Endothelial cell of umbilical vein (primary cell): ENCODE measurements around the gene CRHR1. TPM values are rescaled to one million over a fixed set of nuclear protein-coding genes. Genes with fewer than 3 reads are reported as not detected.

Experiments used
- BruUV-seq: library from RNA; stranded (reverse); fragments of 400-500 nt; replicated peaks from 2 replicates; lab custom pipeline; 2021; lab: Mats Ljungman, UMichigan
- CTCF ChIA-PET: fragments of 300-600, 350-600 bp; sonication (Branson Sonifier 250); formaldehyde crosslinking; loops from one replicate; lab custom pipeline; 2021; ENCODE audit warnings: antibody characterized with exemption, inconsistent platforms; lab: Charles Lee
- POLR2A ChIA-PET: fragments of 300-600, 350-600 bp; sonication (Branson Sonifier 250); formaldehyde crosslinking; loops from one replicate; lab custom pipeline; 2021; ENCODE audit warnings: antibody characterized with exemption, inconsistent platforms; lab: Charles Lee
- DNase-seq: peaks from one replicate; pipeline ENCODE4 v3.0.0-alpha.2; 2011; ENCODE audit warnings: low read depth, low spot score
- FAIRE-seq: peaks from 2 replicates; lab custom pipeline; 2011; peaks lifted over from hg19 to GRCh38; lab: Jason Lieb, UNC
- H2AFZ ChIP-seq: 2 replicates; pipeline ENCODE4 v1.6.0; 2012; ENCODE audit warnings: low read depth, low read length, control low read depth, inconsistent platforms
- H3K27ac ChIP-seq: 2 replicates; pipeline ENCODE4 v1.5.1; 2011; ENCODE audit warnings: low read depth, mild to moderate bottlenecking, control low read depth, low read length, moderate library complexity; ENCODE audit not compliant: insufficient read depth
- H3K27me3 ChIP-seq, 2 experiments: 2 replicates each; pipeline versions ENCODE4 v1.6.0 to v1.6.1; 2011; ENCODE audit warnings: low read length in 2 of 2, mixed read lengths in 1 of 2; ENCODE audit not compliant: control insufficient read depth in 2 of 2, insufficient read depth in 2 of 2
- H3K36me3 ChIP-seq, 2 experiments: 2 replicates in 1 of 2; 3 replicates in 1 of 2; pipeline ENCODE4 v1.5.1; 2011; ENCODE audit warnings: low read length in 2 of 2, mild to moderate bottlenecking in 1 of 2, moderate library complexity in 1 of 2; ENCODE audit not compliant: control insufficient read depth in 2 of 2, insufficient read depth in 2 of 2; ENCODE audit errors: extremely low read depth in 1 of 2
- H3K4me1 ChIP-seq: 3 replicates; pipeline ENCODE4 v1.5.1; 2011; ENCODE audit warnings: mild to moderate bottlenecking, low read length; ENCODE audit not compliant: control insufficient read depth, insufficient read depth; ENCODE audit errors: extremely low read depth
- H3K4me2 ChIP-seq: 2 replicates; pipeline ENCODE4 v1.6.1; 2011; ENCODE audit warnings: low read length, control low read depth, mixed read lengths; ENCODE audit not compliant: insufficient read depth
- H3K4me3 ChIP-seq, 3 experiments: fragments of 200-600 bp in 1 of 3; sonication (generic), shearing (Covaris generic) in 1 of 3; replicated peaks in 1 of 3; 2 replicates each; pipeline ENCODE4 v1.5.1; 2011 to 2016; ENCODE audit warnings: control low read depth in 3 of 3, low read length in 3 of 3, mild to moderate bottlenecking in 2 of 3, inconsistent platforms in 1 of 3, low read depth in 1 of 3, moderate library complexity in 1 of 3; ENCODE audit not compliant: insufficient read depth in 1 of 3
- H3K79me2 ChIP-seq: 2 replicates; pipeline ENCODE4 v1.6.0; 2012; ENCODE audit warnings: low read length, inconsistent platforms; ENCODE audit not compliant: control insufficient read depth, insufficient read depth
- H3K9ac ChIP-seq: replicated peaks from 2 replicates; pipeline ENCODE3; 2011; ENCODE audit warnings: low read length, control low read depth; ENCODE audit not compliant: insufficient read depth; ENCODE audit errors: extremely low read depth
- H3K9me1 ChIP-seq: replicated peaks from 3 replicates; pipeline ENCODE4 v1.6.0; 2011; ENCODE audit warnings: mild to moderate bottlenecking, low read length; ENCODE audit not compliant: control insufficient read depth, insufficient read depth; ENCODE audit errors: extremely low read depth
- H3K9me3 ChIP-seq: replicated peaks from 2 replicates; pipeline ENCODE4 v1.5.1; 2012; ENCODE audit warnings: low read length, inconsistent platforms; ENCODE audit not compliant: control insufficient read depth, insufficient read depth
- H4K20me1 ChIP-seq: replicated peaks from 2 replicates; pipeline ENCODE3; 2011; ENCODE audit warnings: mild to moderate bottlenecking, low read length; ENCODE audit not compliant: control insufficient read depth, insufficient read depth; ENCODE audit errors: extremely low read depth
- JUN ChIP-seq: IDR thresholded peaks from 2 replicates; pipeline ENCODE4 v1.6.1; 2011; ENCODE audit warnings: borderline replicate concordance, low read depth; ENCODE audit not compliant: insufficient read length, insufficient read depth
- MYC ChIP-seq: IDR thresholded peaks from one replicate; pipeline ENCODE4 v1.6.1; 2011; ENCODE audit warnings: mild to moderate bottlenecking, low read depth, low read length
- POLR2A ChIP-seq: IDR thresholded peaks from 2 replicates; pipeline ENCODE4 v1.6.1; 2012; ENCODE audit warnings: low read depth, mild to moderate bottlenecking, control low read depth, low read length
- dilution Hi-C: fragments of 300-500 bp; cut with MboI; formaldehyde crosslinking; loops from one replicate; pipeline ENCODE4 v1.15.0; 2019; ENCODE audit warnings: low sequenced_read_pairs; ENCODE audit not compliant: extremely low pct_ligation_motif_present
- intact Hi-C: fragments of 100-400 bp; cut with micrococcal nuclease; formaldehyde crosslinking; loops from one replicate; pipeline ENCODE4 v1.10.0; 2022
- polyA plus RNA-seq, 4 experiments: library from polyadenylated mRNA; depleted of rRNA in 3 of 4; stranded (reverse) in 3 of 4; unstranded in 1 of 4; fragments of >200 nt; gene quantifications; 2 replicates each; pipeline versions ENCODE4 v1.2.1 to v1.2.3, GENCODE V29; 2011 to 2012; ENCODE audit warnings: missing spikeins in 1 of 4
- total RNA-seq: library from RNA; stranded (reverse); gene quantifications from 2 replicates; pipeline ENCODE4 v1.2.3, GENCODE V29; 2021
- TF ChIP-seq, protein P1 (sequence below), 2 donors: IDR thresholded peaks; 1 replicate in 1 of 2; 2 replicates in 1 of 2; pipeline ENCODE4 v1.5.1; 2011; ENCODE audit warnings: low read length in 2 of 2, mild to moderate bottlenecking in 2 of 2, moderate library complexity in 2 of 2, control low read depth in 1 of 2, inconsistent platforms in 1 of 2, low read depth in 1 of 2; ENCODE audit not compliant: insufficient read depth in 1 of 2; ENCODE audit errors: extremely low read depth in 1 of 2

Gene CRHR1
- total and polyA plus RNA-seq, 2 donors (not counting 3 experiments of a cell fraction or from before 2014, with no cell fraction given): not detected

DNA sequence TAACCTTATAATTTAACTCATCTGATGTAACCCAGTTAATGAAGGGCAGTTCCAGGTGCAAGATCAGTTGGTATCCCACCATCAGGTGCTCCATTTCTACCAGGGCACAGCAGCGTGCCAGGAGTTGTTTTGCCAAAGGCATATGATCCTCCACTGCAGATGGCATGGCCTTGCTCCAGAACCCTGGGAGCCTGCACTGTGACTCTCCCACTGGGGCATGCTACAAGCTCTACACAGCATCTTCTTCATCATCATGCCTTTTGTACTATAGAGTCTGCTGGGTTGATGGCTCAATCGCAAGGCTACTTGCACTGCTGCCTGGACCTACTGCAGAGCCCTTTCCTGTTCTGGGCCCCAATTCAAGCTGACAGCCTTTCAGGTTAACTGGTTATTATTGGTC, 98.9 kb downstream of the CRHR1 start:
- Histone ChIP-seq H3K79me2 (no peaks in the 10 kb centered on the region), H3K27ac (no peak overlapping the region), H3K4me3 (no peak overlapping the region), H3K9me3 (no peaks in the 10 kb centered on the region), H4K20me1 (no peaks in the 10 kb centered on the region), H3K4me2 (no peak overlapping the region), H3K27me3 (no peaks in the 10 kb centered on the region), H3K9me1 (no peaks in the 10 kb centered on the region), H2AFZ (no peak overlapping the region), H3K36me3 (no peaks in the 10 kb centered on the region), H3K4me1 (no peaks in the 10 kb centered on the region), H3K9ac (no peak overlapping the region)
- DNase-seq (no peak), FAIRE-seq (no peak)
- BruUV-seq: no TSS peak
- CTCF ChIA-PET: no interaction called here
- dilution Hi-C loops: no loop called here
- intact Hi-C loops: no loop called here
- TF ChIP-seq, protein P1, sequence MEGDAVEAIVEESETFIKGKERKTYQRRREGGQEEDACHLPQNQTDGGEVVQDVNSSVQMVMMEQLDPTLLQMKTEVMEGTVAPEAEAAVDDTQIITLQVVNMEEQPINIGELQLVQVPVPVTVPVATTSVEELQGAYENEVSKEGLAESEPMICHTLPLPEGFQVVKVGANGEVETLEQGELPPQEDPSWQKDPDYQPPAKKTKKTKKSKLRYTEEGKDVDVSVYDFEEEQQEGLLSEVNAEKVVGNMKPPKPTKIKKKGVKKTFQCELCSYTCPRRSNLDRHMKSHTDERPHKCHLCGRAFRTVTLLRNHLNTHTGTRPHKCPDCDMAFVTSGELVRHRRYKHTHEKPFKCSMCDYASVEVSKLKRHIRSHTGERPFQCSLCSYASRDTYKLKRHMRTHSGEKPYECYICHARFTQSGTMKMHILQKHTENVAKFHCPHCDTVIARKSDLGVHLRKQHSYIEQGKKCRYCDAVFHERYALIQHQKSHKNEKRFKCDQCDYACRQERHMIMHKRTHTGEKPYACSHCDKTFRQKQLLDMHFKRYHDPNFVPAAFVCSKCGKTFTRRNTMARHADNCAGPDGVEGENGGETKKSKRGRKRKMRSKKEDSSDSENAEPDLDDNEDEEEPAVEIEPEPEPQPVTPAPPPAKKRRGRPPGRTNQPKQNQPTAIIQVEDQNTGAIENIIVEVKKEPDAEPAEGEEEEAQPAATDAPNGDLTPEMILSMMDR (IDR thresholded peaks at IDR 0.05; ENCODE audit: extremely low read depth in 1 of 2, insufficient read depth in 1 of 2, low read depth in 1 of 2, low read length in 2 of 2): no peak
- TF ChIP-seq POLR2A: no peak
- no peak for TF ChIP-seq MYC
- no peak for TF ChIP-seq JUN
- POLR2A ChIA-PET: no interaction called here

Other genes starting within 250 kb of the CRHR1 start
- gene SPPL2C, start 60.6 kb downstream of the CRHR1 start, total RNA-seq: not detected in 2 replicates
- gene SPPL2C, start 60.6 kb downstream of the CRHR1 start, polyA plus RNA-seq: not detected in 2 replicates
- gene MAPT, start 110.2 kb downstream of the CRHR1 start, total RNA-seq: 0.16 and 0.51 TPM in 2 replicates
- 0.04 and 0.05 TPM in 2 replicates for gene MAPT, start 110.2 kb downstream of the CRHR1 start, polyA plus RNA-seq
- gene STH, start 214.9 kb downstream of the CRHR1 start, total RNA-seq: not detected in 2 replicates
- not detected in 2 replicates for gene STH, start 214.9 kb downstream of the CRHR1 start, polyA plus RNA-seq